K562 (cell line): ENCODE data around the gene DOCK4. TPM values are rescaled to one million over a fixed set of nuclear protein-coding genes. Genes with fewer than 3 reads are reported as not detected.

ENCODE experiments used
- ATAC-seq: fragments of 200-7000 bp; cut with Tn5 transposase; 3 replicates; pipeline ENCODE4 v1.9.1; 2020; ENCODE audit warnings: moderate library complexity
- BruUV-seq: library from RNA; stranded (reverse); fragments of 400-500 nt; replicated peaks from 2 replicates; lab custom pipeline; 2021; lab: Mats Ljungman, UMichigan
- CTCF ChIA-PET: fragments of 300-600 bp; formaldehyde crosslinking; extraction: SDS; loops from one replicate; lab custom pipeline; 2021; ENCODE audit warnings: low intra/inter-chr PET ratio; lab: Yijun Ruan, JAX
- POLR2A ChIA-PET: fragments of 300-600, 350-650 bp; sonication (Branson Sonifier 250); formaldehyde crosslinking; extraction: SDS; loops from one replicate; lab custom pipeline; 2021; ENCODE audit warnings: antibody characterized with exemption, inconsistent platforms; lab: Yijun Ruan, JAX
- DNase-seq, 4 experiments: peaks; one replicate each; pipeline versions ENCODE4 v3.0.0 to v3.0.0-alpha.2; 2011 to 2018; ENCODE audit warnings: low spot score in 3 of 4, mixed read lengths in 3 of 4; ENCODE audit errors: extremely low read depth in 1 of 4
- FAIRE-seq: peaks from 2 replicates; lab custom pipeline; 2011; peaks lifted over from hg19 to GRCh38; lab: Jason Lieb, UNC
- H2AFZ ChIP-seq: 2 replicates; pipeline ENCODE4 v1.6.0; 2011; ENCODE audit warnings: low read depth, low read length, control low read depth, inconsistent platforms
- H3K27ac ChIP-seq: fragments of 200-600 bp; 3 replicates; pipeline ENCODE4 v1.8.0; 2011; ENCODE audit warnings: low read depth, mild to moderate bottlenecking, control low read depth, inconsistent platforms, low read length, moderate library complexity, mixed read lengths; ENCODE audit errors: extremely low read depth
- H3K27me3 ChIP-seq, 2 experiments: fragments of 300-600 bp in 1 of 2; 2 replicates in 1 of 2; 3 replicates in 1 of 2; pipeline versions ENCODE4 v1.6.0 to v1.8.0; 2011; ENCODE audit warnings: inconsistent platforms in 2 of 2, low read length in 2 of 2, mild to moderate bottlenecking in 1 of 2, mixed read lengths in 1 of 2, moderate library complexity in 1 of 2; ENCODE audit not compliant: control insufficient read depth in 2 of 2, insufficient read depth in 2 of 2
- H3K36me3 ChIP-seq: fragments of 300-600 bp; 3 replicates; pipeline ENCODE4 v1.8.0; 2011; ENCODE audit warnings: mild to moderate bottlenecking, low read length, inconsistent platforms; ENCODE audit not compliant: control insufficient read depth, insufficient read depth
- H3K4me1 ChIP-seq, 2 experiments: fragments of 200-600 bp in 1 of 2; replicated peaks in 1 of 2; 2 replicates in 1 of 2; 3 replicates in 1 of 2; pipeline versions ENCODE4 v1.5.1 to v1.8.0; 2011; ENCODE audit warnings: inconsistent platforms in 2 of 2, low read length in 2 of 2, mild to moderate bottlenecking in 1 of 2, mixed read lengths in 1 of 2, moderate library complexity in 1 of 2; ENCODE audit not compliant: control insufficient read depth in 2 of 2, insufficient read depth in 2 of 2
- H3K4me2 ChIP-seq: 2 replicates; pipeline ENCODE4 v1.6.1; 2011; ENCODE audit warnings: low read length, control low read depth, inconsistent platforms, mixed read lengths; ENCODE audit not compliant: insufficient read depth
- H3K4me3 ChIP-seq: fragments of 200-600 bp; sonication (generic), shearing (Covaris generic); 2 replicates; pipeline ENCODE4 v1.5.1; 2016; ENCODE audit warnings: control low read depth, inconsistent platforms
- H3K79me2 ChIP-seq: fragments of 200-600 bp; 3 replicates; pipeline ENCODE4 v1.8.0; 2011; ENCODE audit warnings: low read length, inconsistent platforms; ENCODE audit not compliant: control insufficient read depth, insufficient read depth
- H3K9ac ChIP-seq, 2 experiments: 2 replicates each; pipeline versions ENCODE4 v1.6.0 to v1.6.1; 2011; ENCODE audit warnings: low read depth in 2 of 2, low read length in 2 of 2, control low read depth in 1 of 2, inconsistent platforms in 1 of 2, mild to moderate bottlenecking in 1 of 2, mixed read lengths in 1 of 2; ENCODE audit not compliant: insufficient read depth in 1 of 2
- H3K9me1 ChIP-seq: one replicate; pipeline ENCODE4 v1.6.0; 2011; ENCODE audit warnings: inconsistent platforms, mild to moderate bottlenecking, low read length, moderate library complexity; ENCODE audit not compliant: control insufficient read depth, insufficient read depth
- H3K9me3 ChIP-seq: replicated peaks from 2 replicates; pipeline ENCODE4 v1.5.1; 2011; ENCODE audit warnings: low read depth, low read length, inconsistent platforms; ENCODE audit not compliant: control insufficient read depth, insufficient read depth
- H4K20me1 ChIP-seq: replicated peaks from 2 replicates; pipeline ENCODE4 v1.6.1; 2011; ENCODE audit warnings: low read length, inconsistent platforms, mixed read lengths; ENCODE audit not compliant: control insufficient read depth, insufficient read depth
- CBX2 ChIP-seq: fragments of 200-600 bp; sonication (generic); IDR thresholded peaks from one replicate; pipeline ENCODE4 v1.6.1; 2012; ENCODE audit warnings: mild to moderate bottlenecking, low read length, inconsistent platforms; ENCODE audit not compliant: insufficient read depth, poor library complexity, severe bottlenecking
- CBX8 ChIP-seq: fragments of 200-600 bp; sonication (generic); IDR thresholded peaks from 2 replicates; pipeline ENCODE4 v1.6.1; 2012; ENCODE audit warnings: borderline replicate concordance, mixed run types, low read depth, mild to moderate bottlenecking, moderate library complexity, mixed read lengths, low read length, control low read depth, inconsistent platforms; ENCODE audit not compliant: poor library complexity, severe bottlenecking; ENCODE audit errors: extremely low read depth
- ESRRA ChIP-seq: fragments of 450-650 bp; IDR thresholded peaks from 2 replicates; pipeline ENCODE4 v1.6.1; 2014; ENCODE audit warnings: low read depth, mild to moderate bottlenecking, moderate library complexity, borderline replicate concordance
- FOXM1 ChIP-seq, 2 experiments: fragments of 450-650 bp in 1 of 2; sonication (generic) in 1 of 2; formaldehyde crosslinking in 1 of 2; IDR thresholded peaks; 2 replicates each; pipeline versions ENCODE4 v1.6.1 to v1.9.0; 2017 to 2022; ENCODE audit warnings: low read depth in 2 of 2, mild to moderate bottlenecking in 2 of 2, missing genetic modification reagents in 1 of 2, moderate library complexity in 1 of 2
- HEY1 ChIP-seq: fragments of 250-450 bp; sonication (Bioruptor Pico); IDR thresholded peaks from 2 replicates; pipeline ENCODE4 v1.5.0; 2020; ENCODE audit warnings: mild to moderate bottlenecking, moderate library complexity, borderline replicate concordance
- ID3 ChIP-seq, 2 experiments: fragments of 250-450 bp in 1 of 2; fragments of 450-650 bp in 1 of 2; sonication (Bioruptor Pico) in 1 of 2; IDR thresholded peaks; 2 replicates each; pipeline versions ENCODE4 v1.6.1 to v1.8.0; 2016 to 2021; ENCODE audit warnings: mild to moderate bottlenecking in 2 of 2, moderate library complexity in 2 of 2, missing compliant biosample characterization in 1 of 2, missing genetic modification characterization in 1 of 2
- MYC ChIP-seq, 2 experiments: fragments of 250-450 bp in 1 of 2; sonication (Bioruptor Pico) in 1 of 2; IDR thresholded peaks; 2 replicates each; pipeline versions ENCODE4 v1.5.1 to v1.6.1; 2012 to 2021; ENCODE audit warnings: low read depth in 2 of 2, borderline replicate concordance in 1 of 2, improper control_type of control experiment in 1 of 2, low read length in 1 of 2, mild to moderate bottlenecking in 1 of 2, moderate library complexity in 1 of 2
- SNRNP70 ChIP-seq: fragments of 200-400 bp; formaldehyde crosslinking; optimal IDR thresholded peaks from 2 replicates; pipeline ENCODE3; 2017; ENCODE audit warnings: low read depth, low read length
- ZNF134 ChIP-seq: fragments of 250-450 bp; sonication (Bioruptor Pico); conservative IDR thresholded peaks from 2 replicates; pipeline ENCODE4 v1.4.0; 2020
- ZNF639 ChIP-seq, 2 experiments: fragments of 200-800 bp in 1 of 2; sonication (Bioruptor generic) in 1 of 2; sonication (generic) in 1 of 2; formaldehyde crosslinking in 1 of 2; IDR thresholded peaks in 1 of 2; conservative IDR thresholded peaks in 1 of 2; 2 replicates each; pipeline versions ENCODE4 v1.5.0 to v1.6.1; 2016 to 2020; ENCODE audit warnings: missing compliant biosample characterization in 1 of 2, missing genetic modification characterization in 1 of 2, missing genetic modification reagents in 1 of 2
- WGBS: fragments of 100-300 bp; shearing (Covaris generic); methylation state at CpG from one replicate; pipeline ENCODE4 v1.1.6; 2016; ENCODE audit warnings: low coverage, mixed read lengths; ENCODE audit not compliant: insufficient coverage; ENCODE audit errors: missing lambda C conversion rate; 5-methylcytosine and 5-hydroxymethylcytosine counted together
- in situ Hi-C: fragments of 300-500 bp; cut with MboI; formaldehyde crosslinking; loops from 4 replicates; pipeline ENCODE4 v1.15.0; 2018; ENCODE audit warnings: inconsistent platforms, mixed read lengths
- intact Hi-C: fragments of 100-400 bp; cut with micrococcal nuclease; formaldehyde crosslinking; loops from 2 replicates; pipeline ENCODE4 v1.14.2; 2022
- polyA plus RNA-seq, 8 experiments: library from polyadenylated mRNA; depleted of rRNA in 4 of 8; stranded (reverse) in 5 of 8; unstranded in 3 of 8; fragments of >200 nt; fragmentation: Nextera tagmentation in 2 of 8; fragmentation: Illumina TruSeq in 1 of 8; extraction: Ambion mirVana in 2 of 8; extraction: Trizol in 1 of 8; gene quantifications; 2 replicates each; pipeline versions ENCODE4 v1.2.1 to v1.2.3, GENCODE V29; 2011 to 2014; ENCODE audit warnings: inconsistent platforms in 1 of 8, missing spikeins in 1 of 8
- total RNA-seq, 7 experiments: library from RNA; depleted of rRNA in 6 of 7; stranded (reverse); fragments of >200 nt in 6 of 7; fragmentation: Illumina TruSeq in 2 of 7; extraction: Trizol in 2 of 7; gene quantifications; 2 replicates each; pipeline versions ENCODE4 v1.2.1 to v1.2.3, GENCODE V29; 2011 to 2021; ENCODE audit warnings: low replicate concordance in 1 of 7

Gene DOCK4
- total and polyA plus RNA-seq, 9 of the 15 experiments (the other 6 are each of a cell fraction or from before 2014, with no cell fraction given), result 0.42 to 5.7 (median 2.3) TPM

- intact Hi-C loops, result no loop called here
- Histone ChIP-seq H4K20me1 (no peaks in the 10 kb centered on the region), H3K9me1 (no peaks in the 10 kb centered on the region), H3K79me2 (no peaks in the 10 kb centered on the region), H3K9ac (no peak overlapping the region), H3K27me3 (peaks cover 2 to 10% of the 10 kb centered on the region in 2 experiments; a peak in 2 of 5 replicates), H3K9me3 (no peaks in the 10 kb centered on the region), H3K4me1 (no peaks in the 10 kb centered on the region), H3K4me2 (no peak overlapping the region), H3K36me3 (no peaks in the 10 kb centered on the region), H2AFZ (no peak overlapping the region), H3K4me3 (no peak overlapping the region), H3K27ac (no peak overlapping the region)
- under 1% methylated on average over 6 of the region's 6 CpGs for whole genome bisulfite sequencing
- FAIRE-seq, result no peak
- DNase-seq, result no peak
- BruUV-seq, result no TSS peak
- ATAC-seq, result no peak
- CTCF ChIA-PET, result no interaction called here
- POLR2A ChIA-PET, result interaction anchor here (1.1 kb wide), 1 partner anchor 10 kb away, joined by 3 read pairs; no protein-coding TSS in a partner anchor
- in situ Hi-C loops, result no loop called here
- no peak for TF ChIP-seq CBX2
- TF ChIP-seq ZNF134 (CRISPR knock-in tag), result peak; percentile 69
Measured at GRCh38 chr7:111987115-111987826, 218.9 kb downstream of the DOCK4 start.

GRCh38 chr7:111986601-111987000 is 219.6 kb downstream of the DOCK4 start:
- ChIA-PET POLR2A (interaction anchor here (0.7 to 1.1 kb wide), 2 partner anchors 11 to 691 kb away, joined by 3 read pairs; no protein-coding TSS in a partner anchor), CTCF (no interaction called here)
- DNase-seq, result no peak
- in situ Hi-C loops, result no loop called here
- Histone ChIP-seq H2AFZ (no peak overlapping the region), H3K4me2 (no peak overlapping the region), H3K9me3 (no peaks in the 10 kb centered on the region), H3K36me3 (no peaks in the 10 kb centered on the region), H3K9ac (no peak overlapping the region), H3K4me1 (no peaks in the 10 kb centered on the region), H4K20me1 (no peaks in the 10 kb centered on the region), H3K4me3 (no peak overlapping the region), H3K27me3 (peaks cover 2 to 10% of the 10 kb centered on the region in 2 experiments; a peak in 2 of 5 replicates), H3K9me1 (no peaks in the 10 kb centered on the region), H3K27ac (no peak overlapping the region), H3K79me2 (no peaks in the 10 kb centered on the region)
- 0% methylated on average over 2 of the region's 2 CpGs for WGBS
- ATAC-seq, result no peak
- no peak for FAIRE-seq
- BruUV-seq, result no TSS peak
- intact Hi-C loops, result no loop called here
- no peak for TF ChIP-seq SNRNP70
- TF ChIP-seq CBX8, result no peak
- TF ChIP-seq ID3 (CRISPR knock-in tag; IDR thresholded peaks at IDR 0.05), result no peak
- no peak for TF ChIP-seq ID3 (tag; IDR thresholded peaks at IDR 0.05)
- no peak for TF ChIP-seq FOXM1 (IDR thresholded peaks at IDR 0.05; ENCODE audit: low read depth)
- no peak for TF ChIP-seq FOXM1 (CRISPR knock-in tag; IDR thresholded peaks at IDR 0.05; ENCODE audit: low read depth)
- TF ChIP-seq ZNF639 (CRISPR knock-in tag; conservative IDR thresholded peaks at IDR 0.05 in 1 of 2, IDR thresholded peaks at IDR 0.05 in 1 of 2), result no peak
- TF ChIP-seq MYC (IDR thresholded peaks at IDR 0.05; ENCODE audit: low read depth, low read length), result no peak
- no peak for TF ChIP-seq MYC (CRISPR knock-in tag; IDR thresholded peaks at IDR 0.05; ENCODE audit: borderline replicate concordance, low read depth)
- no peak for TF ChIP-seq HEY1
- no peak for TF ChIP-seq ESRRA
